ENCODE results near the gene RFFL.

DNA sequence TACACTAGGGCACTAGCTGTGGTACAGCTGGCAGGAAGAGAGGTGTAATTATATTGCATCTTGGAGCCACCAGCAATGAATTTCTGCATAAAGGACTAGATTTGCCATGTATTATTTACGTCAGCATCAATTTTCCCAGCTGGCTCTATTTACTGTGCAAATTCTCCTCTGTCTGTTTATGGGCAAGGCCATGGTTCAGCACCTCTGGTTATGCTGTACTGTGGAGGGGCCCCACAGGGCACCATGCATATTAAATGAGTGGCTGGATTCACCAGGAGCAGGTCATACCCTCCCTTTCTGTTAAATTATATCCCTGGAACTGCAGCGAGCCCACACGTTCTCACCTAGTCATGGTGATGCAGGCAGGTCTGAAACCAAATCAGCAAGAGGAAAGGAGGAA, 36.4 kb upstream of the RFFL start:
- TF ChIP-seq, protein P1, sequence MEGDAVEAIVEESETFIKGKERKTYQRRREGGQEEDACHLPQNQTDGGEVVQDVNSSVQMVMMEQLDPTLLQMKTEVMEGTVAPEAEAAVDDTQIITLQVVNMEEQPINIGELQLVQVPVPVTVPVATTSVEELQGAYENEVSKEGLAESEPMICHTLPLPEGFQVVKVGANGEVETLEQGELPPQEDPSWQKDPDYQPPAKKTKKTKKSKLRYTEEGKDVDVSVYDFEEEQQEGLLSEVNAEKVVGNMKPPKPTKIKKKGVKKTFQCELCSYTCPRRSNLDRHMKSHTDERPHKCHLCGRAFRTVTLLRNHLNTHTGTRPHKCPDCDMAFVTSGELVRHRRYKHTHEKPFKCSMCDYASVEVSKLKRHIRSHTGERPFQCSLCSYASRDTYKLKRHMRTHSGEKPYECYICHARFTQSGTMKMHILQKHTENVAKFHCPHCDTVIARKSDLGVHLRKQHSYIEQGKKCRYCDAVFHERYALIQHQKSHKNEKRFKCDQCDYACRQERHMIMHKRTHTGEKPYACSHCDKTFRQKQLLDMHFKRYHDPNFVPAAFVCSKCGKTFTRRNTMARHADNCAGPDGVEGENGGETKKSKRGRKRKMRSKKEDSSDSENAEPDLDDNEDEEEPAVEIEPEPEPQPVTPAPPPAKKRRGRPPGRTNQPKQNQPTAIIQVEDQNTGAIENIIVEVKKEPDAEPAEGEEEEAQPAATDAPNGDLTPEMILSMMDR (IDR thresholded peaks at IDR 0.05) = no peak
- TF ChIP-seq POLR2A (IDR thresholded peaks at IDR 0.05) = no peak
- TF ChIP-seq POLR2AphosphoS5 (IDR thresholded peaks at IDR 0.05) = no peak
- no peak for TF ChIP-seq EP300 (IDR thresholded peaks at IDR 0.05)
